K562 (cell line): ENCODE data around the gene AGFG1.

Source experiments
- CBX5 ChIP-seq: IDR thresholded peaks from 2 replicates; pipeline ENCODE4 v1.6.1; 2014; ENCODE audit warnings: low read depth, borderline replicate concordance
- CTCF ChIP-seq, 3 experiments: IDR thresholded peaks in 2 of 3; conservative IDR thresholded peaks in 1 of 3; 2 replicates each; pipeline ENCODE4 v1.5.1; 2011 to 2012; ENCODE audit warnings: low read length in 3 of 3, mild to moderate bottlenecking in 3 of 3, control low read depth in 2 of 3, improper control_type of control experiment in 1 of 3, inconsistent platforms in 1 of 3, low read depth in 1 of 3, mixed read lengths in 1 of 3, moderate library complexity in 1 of 3; ENCODE audit not compliant: insufficient read depth in 2 of 3
- EP300 ChIP-seq: IDR thresholded peaks from 2 replicates; pipeline ENCODE4 v1.6.1; 2012; ENCODE audit warnings: low read length, improper control_type of control experiment
- KLF6 ChIP-seq: fragments of 250-450 bp; sonication (Bioruptor Pico); IDR thresholded peaks from 2 replicates; pipeline ENCODE4 v1.4.0; 2020; ENCODE audit warnings: mild to moderate bottlenecking, moderate library complexity, borderline replicate concordance
- MAX ChIP-seq: sonication (generic); formaldehyde crosslinking; IDR thresholded peaks from 2 replicates; pipeline ENCODE4 v1.9.0; 2022; ENCODE audit warnings: mild to moderate bottlenecking, missing genetic modification reagents
- MXI1 ChIP-seq: IDR thresholded peaks from 2 replicates; pipeline ENCODE4 v1.6.1; 2011; ENCODE audit warnings: low read depth, mild to moderate bottlenecking, improper control_type of control experiment, low read length
- POLR2A ChIP-seq: fragments of 450-650 bp; conservative IDR thresholded peaks from 2 replicates; pipeline ENCODE4 v1.6.1; 2016
- RBM25 ChIP-seq: fragments of 200-400 bp; formaldehyde crosslinking; IDR thresholded peaks from 2 replicates; pipeline ENCODE4 v1.6.1; 2018; ENCODE audit warnings: low read length, low read depth, moderate library complexity; ENCODE audit not compliant: severe bottlenecking
- SMARCC2 ChIP-seq: fragments of 450-650 bp; IDR thresholded peaks from 2 replicates; pipeline ENCODE4 v1.6.1; 2017; ENCODE audit warnings: antibody characterized with exemption, moderate library complexity, mild to moderate bottlenecking, low read depth
- TEAD4 ChIP-seq, 2 experiments: sonication (generic) in 1 of 2; formaldehyde crosslinking in 1 of 2; IDR thresholded peaks; 2 replicates each; pipeline versions ENCODE4 v1.6.1 to v1.8.0; 2012 to 2022; ENCODE audit warnings: borderline replicate concordance in 1 of 2, inconsistent platforms in 1 of 2, low read length in 1 of 2, mild to moderate bottlenecking in 1 of 2, missing genetic modification reagents in 1 of 2
- TOE1 ChIP-seq, 2 experiments: fragments of 450-650 bp in 1 of 2; sonication (generic) in 1 of 2; formaldehyde crosslinking in 1 of 2; IDR thresholded peaks; 2 replicates each; pipeline versions ENCODE4 v1.7.1 to v1.8.0; 2016 to 2022; ENCODE audit warnings: borderline replicate concordance in 2 of 2, mild to moderate bottlenecking in 2 of 2, antibody characterized with exemption in 1 of 2, inconsistent platforms in 1 of 2, low read depth in 1 of 2, missing genetic modification reagents in 1 of 2, moderate library complexity in 1 of 2
- ZNF263 ChIP-seq: sonication (generic); formaldehyde crosslinking; IDR thresholded peaks from 2 replicates; pipeline ENCODE4 v1.8.0; 2022; ENCODE audit warnings: mild to moderate bottlenecking, missing genetic modification reagents, borderline replicate concordance
- ZNF274 ChIP-seq: IDR thresholded peaks from 2 replicates; pipeline ENCODE4 v1.6.1; 2011; ENCODE audit warnings: low read depth, mild to moderate bottlenecking, low read length, moderate library complexity, borderline replicate concordance

GRCh38 chr2:227460833-227461232 is 11.1 kb upstream of the AGFG1 start:
- no peak for TF ChIP-seq MAX (CRISPR knock-in tag)
- no peak for TF ChIP-seq CTCF (IDR thresholded peaks at IDR 0.05 in 2 of 3, conservative IDR thresholded peaks at IDR 0.05 in 1 of 3; ENCODE audit: insufficient read depth in 2 of 3, low read depth in 1 of 3, low read length in 3 of 3)
- no peak for TF ChIP-seq CBX5
- no peak for TF ChIP-seq EP300
- no peak for TF ChIP-seq ZNF263
- no peak for TF ChIP-seq RBM25
- no peak for TF ChIP-seq TOE1 (IDR thresholded peaks at IDR 0.05; ENCODE audit: borderline replicate concordance)
- TF ChIP-seq TOE1 (CRISPR knock-in tag; IDR thresholded peaks at IDR 0.05; ENCODE audit: borderline replicate concordance, low read depth) = no peak
- TF ChIP-seq TEAD4 (IDR thresholded peaks at IDR 0.05; ENCODE audit: low read length) = no peak
- TF ChIP-seq TEAD4 (CRISPR knock-in tag; IDR thresholded peaks at IDR 0.05; ENCODE audit: borderline replicate concordance) = no peak
- no peak for TF ChIP-seq MXI1
- TF ChIP-seq KLF6 (CRISPR knock-in tag) = no peak
- no peak for TF ChIP-seq SMARCC2
- no peak for TF ChIP-seq POLR2A
- no peak for TF ChIP-seq ZNF274
